Neuron (in vitro differentiated cells): ENCODE results near the gene CPXM2.

ENCODE experiments used
- H2AFZ ChIP-seq: one replicate; pipeline ENCODE4 v1.6.1; 2013; ENCODE audit warnings: low read depth, mild to moderate bottlenecking, inconsistent platforms, low read length, moderate library complexity
- H3K27me3 ChIP-seq: one replicate; pipeline ENCODE4 v1.6.1; 2013; ENCODE audit warnings: low read length; ENCODE audit not compliant: insufficient read depth
- H3K36me3 ChIP-seq: one replicate; pipeline ENCODE4 v1.6.1; 2013; ENCODE audit warnings: low read length; ENCODE audit not compliant: insufficient read depth
- H3K4me1 ChIP-seq: one replicate; pipeline ENCODE4 v1.6.1; 2013; ENCODE audit warnings: low read length; ENCODE audit not compliant: insufficient read depth
- H3K4me3 ChIP-seq: 2 replicates; pipeline ENCODE4 v1.5.1; 2013; ENCODE audit warnings: mild to moderate bottlenecking, low read length, moderate library complexity
- H3K9me3 ChIP-seq: one replicate; pipeline ENCODE4 v1.6.1; 2013; ENCODE audit warnings: low read length

Gene CPXM2

GRCh38 chr10:123847686-123848432, 43.7 kb downstream of the CPXM2 start:
- Histone ChIP-seq H3K4me1 (no peaks in the 10 kb centered on the region), H3K36me3 (no peaks in the 10 kb centered on the region), H3K9me3 (no peaks in the 10 kb centered on the region), H3K27me3 (no peaks in the 10 kb centered on the region), H2AFZ (no peak overlapping the region), H3K4me3 (no peak overlapping the region)

GRCh38 chr10:123843835-123844234, 47.8 kb downstream of the CPXM2 start:
- Histone ChIP-seq H3K27me3 (peaks cover 2% of the 10 kb centered on the region), H3K36me3 (no peaks in the 10 kb centered on the region), H3K4me1 (no peaks in the 10 kb centered on the region), H3K4me3 (no peak overlapping the region), H3K9me3 (no peaks in the 10 kb centered on the region), H2AFZ (no peak overlapping the region)

- H2AFZ ChIP-seq, result no peak overlapping the region
- no peak overlapping the region for H3K4me3 ChIP-seq
- H3K9me3 ChIP-seq, result no peaks in the 10 kb centered on the region
- peaks cover 4% of the 10 kb centered on the region for H3K27me3 ChIP-seq
- no peaks in the 10 kb centered on the region for H3K36me3 ChIP-seq
- no peaks in the 10 kb centered on the region for H3K4me1 ChIP-seq
Observed at GRCh38 chr10:123842692-123843385, 48.8 kb downstream of the CPXM2 start.

- no peaks in the 10 kb centered on the region for H3K36me3 ChIP-seq
- H3K4me1 ChIP-seq, result no peaks in the 10 kb centered on the region
- no peaks in the 10 kb centered on the region for H3K9me3 ChIP-seq
- H3K4me3 ChIP-seq, result no peak overlapping the region
- H3K27me3 ChIP-seq, result peaks cover 10% of the 10 kb centered on the region
- H2AFZ ChIP-seq, result no peak overlapping the region
Observed at GRCh38 chr10:123841560-123841959, 50.0 kb downstream of the CPXM2 start.

- no peak overlapping the region for H2AFZ ChIP-seq
- H3K27me3 ChIP-seq, result peaks cover 13% of the 10 kb centered on the region
- no peaks in the 10 kb centered on the region for H3K36me3 ChIP-seq
- no peaks in the 10 kb centered on the region for H3K9me3 ChIP-seq
- no peak overlapping the region for H3K4me3 ChIP-seq
- H3K4me1 ChIP-seq, result no peaks in the 10 kb centered on the region
Observed at GRCh38 chr10:123841115-123841514, 50.5 kb downstream of the CPXM2 start.

GRCh38 chr10:123840714-123841113, 50.9 kb downstream of the CPXM2 start:
- Histone ChIP-seq H3K9me3 (no peaks in the 10 kb centered on the region), H3K36me3 (no peaks in the 10 kb centered on the region), H3K4me3 (no peak overlapping the region), H3K27me3 (peaks cover 17% of the 10 kb centered on the region), H2AFZ (no peak overlapping the region), H3K4me1 (no peaks in the 10 kb centered on the region)

- H3K36me3 ChIP-seq, result no peaks in the 10 kb centered on the region
- H3K4me1 ChIP-seq, result no peaks in the 10 kb centered on the region
- peaks cover 18% of the 10 kb centered on the region for H3K27me3 ChIP-seq
- H2AFZ ChIP-seq, result no peak overlapping the region
- no peaks in the 10 kb centered on the region for H3K9me3 ChIP-seq
- H3K4me3 ChIP-seq, result no peak overlapping the region
Observed at GRCh38 chr10:123838596-123839310, 52.9 kb downstream of the CPXM2 start.

GRCh38 chr10:123837756-123838155, 53.9 kb downstream of the CPXM2 start:
- Histone ChIP-seq H3K9me3 (no peaks in the 10 kb centered on the region), H3K27me3 (peaks cover 18% of the 10 kb centered on the region)

GRCh38 chr10:123836418-123837145, 55.0 kb downstream of the CPXM2 start:
- Histone ChIP-seq H2AFZ (no peak overlapping the region), H3K4me3 (no peak overlapping the region), H3K4me1 (no peaks in the 10 kb centered on the region), H3K36me3 (no peaks in the 10 kb centered on the region), H3K27me3 (peaks cover 18% of the 10 kb centered on the region), H3K9me3 (no peaks in the 10 kb centered on the region)

More at GRCh38 chr10:123837756-123838155, 53.9 kb downstream of the CPXM2 start:
- H2AFZ ChIP-seq, result no peak overlapping the region
- no peaks in the 10 kb centered on the region for H3K4me1 ChIP-seq
- no peak overlapping the region for H3K4me3 ChIP-seq
- H3K36me3 ChIP-seq, result no peaks in the 10 kb centered on the region

GRCh38 chr10:123835575-123835974, 56.0 kb downstream of the CPXM2 start:
- Histone ChIP-seq H2AFZ (no peak overlapping the region), H3K36me3 (no peaks in the 10 kb centered on the region), H3K27me3 (peaks cover 18% of the 10 kb centered on the region), H3K4me3 (no peak overlapping the region), H3K9me3 (no peaks in the 10 kb centered on the region), H3K4me1 (no peaks in the 10 kb centered on the region)

- Histone ChIP-seq H3K27me3 (peaks cover 18% of the 10 kb centered on the region), H3K36me3 (no peaks in the 10 kb centered on the region), H3K9me3 (no peaks in the 10 kb centered on the region), H3K4me1 (no peaks in the 10 kb centered on the region), H3K4me3 (no peak overlapping the region), H2AFZ (no peak overlapping the region)
Observed at GRCh38 chr10:123833170-123833850, 58.3 kb downstream of the CPXM2 start.

- Histone ChIP-seq H3K36me3 (no peaks in the 10 kb centered on the region), H3K9me3 (no peaks in the 10 kb centered on the region), H3K27me3 (peaks cover 8% of the 10 kb centered on the region), H3K4me3 (no peak overlapping the region), H2AFZ (no peak overlapping the region), H3K4me1 (no peaks in the 10 kb centered on the region)
Observed at GRCh38 chr10:123831259-123831658, 60.3 kb downstream of the CPXM2 start.
